Neutrophil (primary cell): ENCODE measurements around the gene CMPK1.

Experiments used
- H3K27ac ChIP-seq: fragments of 200-600 bp; sonication (generic); 2 replicates; pipeline ENCODE4 v1.5.1; 2016; ENCODE audit warnings: mild to moderate bottlenecking, moderate library complexity
- H3K27me3 ChIP-seq: fragments of 200-600 bp; sonication (generic); 2 replicates; pipeline ENCODE4 v1.6.0; 2016; ENCODE audit warnings: mild to moderate bottlenecking
- H3K36me3 ChIP-seq: fragments of 200-600 bp; sonication (generic); 2 replicates; pipeline ENCODE4 v1.5.1; 2017
- H3K4me1 ChIP-seq, 2 experiments: fragments of 200-600 bp in 1 of 2; sonication (generic) in 1 of 2; 1 replicate in 1 of 2; 2 replicates in 1 of 2; pipeline versions ENCODE4 v1.5.1 to v1.6.1; 2013 to 2016; ENCODE audit warnings: low read depth in 1 of 2, low read length in 1 of 2, mild to moderate bottlenecking in 1 of 2, moderate library complexity in 1 of 2; ENCODE audit not compliant: control insufficient read depth in 1 of 2, insufficient read depth in 1 of 2
- H3K4me3 ChIP-seq, 2 experiments: fragments of 200-600 bp in 1 of 2; sonication (generic) in 1 of 2; 1 replicate in 1 of 2; 2 replicates in 1 of 2; pipeline ENCODE4 v1.5.1; 2013 to 2016; ENCODE audit warnings: low read depth in 1 of 2, low read length in 1 of 2, mild to moderate bottlenecking in 1 of 2, moderate library complexity in 1 of 2
- H3K9me3 ChIP-seq: fragments of 200-600 bp; sonication (generic); 2 replicates; pipeline ENCODE4 v1.5.1; 2016
- TF ChIP-seq, protein P1 (sequence below): fragments of 200-600 bp; sonication (generic); IDR thresholded peaks from 2 replicates; pipeline ENCODE4 v1.5.1; 2016; ENCODE audit warnings: antibody characterized with exemption

CMPK1 gene

GRCh38 chr1:47388891-47389238 is 55.3 kb downstream of the CMPK1 start:
- H3K27me3 ChIP-seq, result peaks cover 59% of the 10 kb centered on the region
- no peaks in the 10 kb centered on the region for H3K36me3 ChIP-seq

DNA sequence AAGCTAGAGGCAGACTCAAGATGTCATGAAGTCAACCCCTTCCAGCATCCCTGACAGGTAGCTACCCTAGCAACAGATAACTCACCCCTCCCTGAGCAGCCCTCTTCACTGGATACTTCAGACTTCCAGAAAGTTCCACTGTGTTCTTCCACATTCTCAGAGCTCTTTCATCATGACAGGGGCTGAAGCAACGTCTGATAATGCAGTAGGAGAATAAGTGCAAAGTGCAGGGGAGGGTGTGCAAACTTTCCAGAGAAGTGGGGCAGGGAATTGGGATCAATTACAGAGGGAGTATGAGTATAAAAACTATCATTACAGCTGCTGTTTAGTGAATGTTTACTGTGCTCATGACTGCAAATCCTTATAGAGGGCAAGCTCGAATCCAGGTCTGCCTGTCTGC is 56.1 kb downstream of the CMPK1 start:
- TF ChIP-seq, protein P1, sequence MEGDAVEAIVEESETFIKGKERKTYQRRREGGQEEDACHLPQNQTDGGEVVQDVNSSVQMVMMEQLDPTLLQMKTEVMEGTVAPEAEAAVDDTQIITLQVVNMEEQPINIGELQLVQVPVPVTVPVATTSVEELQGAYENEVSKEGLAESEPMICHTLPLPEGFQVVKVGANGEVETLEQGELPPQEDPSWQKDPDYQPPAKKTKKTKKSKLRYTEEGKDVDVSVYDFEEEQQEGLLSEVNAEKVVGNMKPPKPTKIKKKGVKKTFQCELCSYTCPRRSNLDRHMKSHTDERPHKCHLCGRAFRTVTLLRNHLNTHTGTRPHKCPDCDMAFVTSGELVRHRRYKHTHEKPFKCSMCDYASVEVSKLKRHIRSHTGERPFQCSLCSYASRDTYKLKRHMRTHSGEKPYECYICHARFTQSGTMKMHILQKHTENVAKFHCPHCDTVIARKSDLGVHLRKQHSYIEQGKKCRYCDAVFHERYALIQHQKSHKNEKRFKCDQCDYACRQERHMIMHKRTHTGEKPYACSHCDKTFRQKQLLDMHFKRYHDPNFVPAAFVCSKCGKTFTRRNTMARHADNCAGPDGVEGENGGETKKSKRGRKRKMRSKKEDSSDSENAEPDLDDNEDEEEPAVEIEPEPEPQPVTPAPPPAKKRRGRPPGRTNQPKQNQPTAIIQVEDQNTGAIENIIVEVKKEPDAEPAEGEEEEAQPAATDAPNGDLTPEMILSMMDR, result no peak
- Histone ChIP-seq H3K4me1 (no peaks in the 10 kb centered on the region), H3K27me3 (peaks cover 65% of the 10 kb centered on the region), H3K27ac (no peak overlapping the region), H3K9me3 (no peaks in the 10 kb centered on the region), H3K36me3 (no peaks in the 10 kb centered on the region), H3K4me3 (no peak overlapping the region)

More at GRCh38 chr1:47388891-47389238, 55.3 kb downstream of the CMPK1 start:
- TF ChIP-seq, protein P1, result no peak
- Histone ChIP-seq H3K9me3 (no peaks in the 10 kb centered on the region), H3K4me3 (no peak overlapping the region), H3K27ac (no peak overlapping the region), H3K4me1 (no peaks in the 10 kb centered on the region)

DNA sequence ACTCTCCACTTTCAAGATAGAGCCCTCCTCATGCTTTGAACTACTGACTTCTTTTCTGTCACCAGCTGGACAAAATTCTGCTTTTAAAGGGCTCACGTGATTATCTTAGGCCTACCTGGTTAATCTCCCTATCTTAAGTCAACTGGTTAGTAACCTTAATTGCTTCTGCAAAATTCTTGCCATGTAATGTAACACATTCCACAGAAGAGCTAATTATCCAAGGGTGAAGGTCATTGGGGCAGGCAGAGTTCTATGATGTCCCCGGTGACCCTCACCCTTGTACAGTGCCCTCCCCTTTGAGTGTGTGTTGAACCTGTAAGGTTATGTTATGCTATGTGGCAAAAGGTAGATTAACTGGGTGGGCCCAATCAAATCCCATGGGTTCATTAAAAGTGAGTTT is 57.3 kb downstream of the CMPK1 start:
- no peaks in the 10 kb centered on the region for H3K36me3 ChIP-seq
- no peak overlapping the region for H3K27ac ChIP-seq
- no peak overlapping the region for H3K4me3 ChIP-seq
- peaks cover 74% of the 10 kb centered on the region for H3K27me3 ChIP-seq
- TF ChIP-seq, protein P1, result no peak
- no peaks in the 10 kb centered on the region for H3K4me1 ChIP-seq
- no peaks in the 10 kb centered on the region for H3K9me3 ChIP-seq

GRCh38 chr1:47393141-47393540 is 59.6 kb downstream of the CMPK1 start:
- Histone ChIP-seq H3K36me3 (no peaks in the 10 kb centered on the region), H3K27me3 (peaks cover 64% of the 10 kb centered on the region), H3K4me1 (no peaks in the 10 kb centered on the region), H3K4me3 (no peak overlapping the region), H3K27ac (no peak overlapping the region), H3K9me3 (no peaks in the 10 kb centered on the region)
- TF ChIP-seq, protein P1, result no peak

- TF ChIP-seq, protein P1, result no peak
- H3K27me3 ChIP-seq, result peaks cover 58% of the 10 kb centered on the region
- no peaks in the 10 kb centered on the region for H3K36me3 ChIP-seq
- no peaks in the 10 kb centered on the region for H3K4me1 ChIP-seq
- H3K4me3 ChIP-seq, result no peak overlapping the region
- H3K27ac ChIP-seq, result no peak overlapping the region
- H3K9me3 ChIP-seq, result no peaks in the 10 kb centered on the region
Observed at GRCh38 chr1:47395433-47395832, 61.8 kb downstream of the CMPK1 start.

DNA sequence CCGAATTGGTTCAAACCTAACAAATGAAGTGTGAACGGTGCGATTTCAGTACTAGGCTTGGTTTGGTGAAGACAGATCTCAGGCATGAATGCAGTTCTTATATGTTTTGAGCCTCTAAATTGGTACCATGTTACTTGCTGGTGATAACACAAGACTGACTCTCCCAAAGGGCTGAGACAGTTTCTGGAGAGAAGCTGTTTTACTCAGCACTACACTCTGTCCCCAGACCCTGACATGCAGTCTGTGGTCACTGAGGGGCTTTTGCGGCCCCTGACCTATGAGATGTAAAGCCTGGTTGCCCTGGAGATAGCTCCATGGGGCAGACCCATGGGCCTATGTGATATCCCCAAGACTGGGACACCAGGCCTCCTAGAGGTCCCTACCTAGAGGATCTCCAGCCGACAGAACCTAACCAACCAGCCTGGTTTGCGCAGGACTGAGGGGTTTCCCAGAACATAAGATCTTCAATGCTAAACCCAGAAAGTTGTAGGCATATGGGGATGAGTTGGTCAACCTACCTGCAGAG is 63.1 kb downstream of the CMPK1 start:
- H3K4me1 ChIP-seq, result no peaks in the 10 kb centered on the region
- H3K27me3 ChIP-seq, result peaks cover 67% of the 10 kb centered on the region
- H3K36me3 ChIP-seq, result no peaks in the 10 kb centered on the region
- no peaks in the 10 kb centered on the region for H3K9me3 ChIP-seq
- H3K4me3 ChIP-seq, result no peak overlapping the region
- no peak overlapping the region for H3K27ac ChIP-seq
- TF ChIP-seq, protein P1, result no peak
